ENCODE measurements around the gene RBM6.

DNA sequence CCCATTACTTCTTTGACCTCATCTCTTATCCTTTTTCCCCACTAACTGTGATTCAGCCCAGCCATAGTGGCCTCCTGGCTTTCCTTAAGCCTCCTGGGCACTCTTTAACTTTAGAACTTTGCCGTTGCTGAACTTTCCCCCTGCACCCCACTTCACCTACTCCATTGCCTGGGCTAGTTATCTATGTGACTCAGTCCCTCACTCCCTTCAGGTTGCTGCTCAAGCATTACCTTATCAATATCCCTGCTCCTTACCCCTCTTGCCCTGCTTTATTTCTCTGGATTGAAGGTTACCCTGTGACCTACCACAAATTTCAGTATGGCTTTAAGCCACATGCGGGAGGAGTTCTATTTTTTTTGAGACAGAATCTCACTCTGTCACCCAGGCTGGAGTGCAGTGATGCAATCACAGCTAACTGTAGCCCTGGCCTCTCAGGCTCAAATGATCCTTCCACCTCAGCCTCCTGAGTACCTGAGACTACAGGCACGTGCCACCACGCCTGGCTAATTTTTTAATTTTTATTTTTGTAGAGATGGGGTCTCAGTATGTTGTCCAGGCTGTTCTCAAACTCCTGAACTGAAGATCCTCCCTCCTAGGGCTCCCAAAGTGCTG is 13.7 kb upstream of the RBM6 start:
- TF ChIP-seq JUN (CRISPR knock-in tag; IDR thresholded peaks at IDR 0.05) (no peak), NFYB (CRISPR knock-in tag; conservative IDR thresholded peaks at IDR 0.05; ENCODE audit: low read depth) (no peak), TEAD4 (CRISPR knock-in tag; IDR thresholded peaks at IDR 0.05) (no peak)
